ENCODE data around the gene PPP2R2C.

DNA sequence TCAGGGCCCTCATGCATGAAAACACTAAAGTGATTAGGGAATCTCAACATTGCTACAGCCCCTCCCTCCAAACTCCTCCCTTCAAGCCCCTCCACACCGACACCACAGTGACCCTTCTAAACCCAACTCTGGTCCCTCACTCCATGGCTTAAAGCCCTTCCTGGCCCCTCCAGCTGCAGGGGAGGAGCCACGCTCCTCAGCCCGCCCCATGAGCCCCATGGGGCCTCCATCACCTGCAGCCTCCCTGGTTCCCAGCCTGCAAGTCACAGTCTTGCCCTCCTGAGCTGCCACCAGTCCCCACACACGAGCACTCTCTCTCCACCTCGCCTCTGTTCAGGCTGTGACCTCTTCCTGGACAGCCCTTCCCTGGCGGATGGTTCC is 31.2 kb downstream of the PPP2R2C start:
- TF ChIP-seq, protein P1, sequence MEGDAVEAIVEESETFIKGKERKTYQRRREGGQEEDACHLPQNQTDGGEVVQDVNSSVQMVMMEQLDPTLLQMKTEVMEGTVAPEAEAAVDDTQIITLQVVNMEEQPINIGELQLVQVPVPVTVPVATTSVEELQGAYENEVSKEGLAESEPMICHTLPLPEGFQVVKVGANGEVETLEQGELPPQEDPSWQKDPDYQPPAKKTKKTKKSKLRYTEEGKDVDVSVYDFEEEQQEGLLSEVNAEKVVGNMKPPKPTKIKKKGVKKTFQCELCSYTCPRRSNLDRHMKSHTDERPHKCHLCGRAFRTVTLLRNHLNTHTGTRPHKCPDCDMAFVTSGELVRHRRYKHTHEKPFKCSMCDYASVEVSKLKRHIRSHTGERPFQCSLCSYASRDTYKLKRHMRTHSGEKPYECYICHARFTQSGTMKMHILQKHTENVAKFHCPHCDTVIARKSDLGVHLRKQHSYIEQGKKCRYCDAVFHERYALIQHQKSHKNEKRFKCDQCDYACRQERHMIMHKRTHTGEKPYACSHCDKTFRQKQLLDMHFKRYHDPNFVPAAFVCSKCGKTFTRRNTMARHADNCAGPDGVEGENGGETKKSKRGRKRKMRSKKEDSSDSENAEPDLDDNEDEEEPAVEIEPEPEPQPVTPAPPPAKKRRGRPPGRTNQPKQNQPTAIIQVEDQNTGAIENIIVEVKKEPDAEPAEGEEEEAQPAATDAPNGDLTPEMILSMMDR (conservative IDR thresholded peaks at IDR 0.05; ENCODE audit: low read depth, low read length), result no peak
- TF ChIP-seq, protein P2, sequence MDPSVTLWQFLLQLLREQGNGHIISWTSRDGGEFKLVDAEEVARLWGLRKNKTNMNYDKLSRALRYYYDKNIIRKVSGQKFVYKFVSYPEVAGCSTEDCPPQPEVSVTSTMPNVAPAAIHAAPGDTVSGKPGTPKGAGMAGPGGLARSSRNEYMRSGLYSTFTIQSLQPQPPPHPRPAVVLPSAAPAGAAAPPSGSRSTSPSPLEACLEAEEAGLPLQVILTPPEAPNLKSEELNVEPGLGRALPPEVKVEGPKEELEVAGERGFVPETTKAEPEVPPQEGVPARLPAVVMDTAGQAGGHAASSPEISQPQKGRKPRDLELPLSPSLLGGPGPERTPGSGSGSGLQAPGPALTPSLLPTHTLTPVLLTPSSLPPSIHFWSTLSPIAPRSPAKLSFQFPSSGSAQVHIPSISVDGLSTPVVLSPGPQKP (IDR thresholded peaks at IDR 0.05; ENCODE audit: borderline replicate concordance, low read depth, low read length), result no peak
- no peak for TF ChIP-seq POLR2A (IDR thresholded peaks at IDR 0.05; ENCODE audit: low read depth, low read length)
- TF ChIP-seq SMC3 (IDR thresholded peaks at IDR 0.05; ENCODE audit: low read depth, low read length), result no peak
- TF ChIP-seq FOS (IDR thresholded peaks at IDR 0.05; ENCODE audit: low read depth, low read length), result no peak
- TF ChIP-seq CHD1 (IDR thresholded peaks at IDR 0.05; ENCODE audit: low read depth, low read length), result no peak
- TF ChIP-seq RFX5 (IDR thresholded peaks at IDR 0.05; ENCODE audit: low read depth, low read length), result no peak
- no peak for TF ChIP-seq CEBPB (IDR thresholded peaks at IDR 0.05; ENCODE audit: low read depth, low read length)
- no peak for TF ChIP-seq MXI1 (IDR thresholded peaks at IDR 0.05; ENCODE audit: borderline replicate concordance, low read depth, low read length)
- TF ChIP-seq MAZ (IDR thresholded peaks at IDR 0.05; ENCODE audit: borderline replicate concordance, low read depth, low read length), result no peak
- TF ChIP-seq MAFK (IDR thresholded peaks at IDR 0.05; ENCODE audit: low read depth, low read length), result no peak
- TF ChIP-seq BHLHE40 (IDR thresholded peaks at IDR 0.05; ENCODE audit: low read depth, low read length), result no peak
- TF ChIP-seq RAD21 (IDR thresholded peaks at IDR 0.05; ENCODE audit: low read length), result no peak
- no peak for TF ChIP-seq RCOR1 (IDR thresholded peaks at IDR 0.05; ENCODE audit: insufficient replicate concordance, low read length)

Measured in IMR-90 (cell line).